Progenitor cell of endocrine pancreas (in vitro differentiated cells): ENCODE results near the gene HOXB4. TPM values are rescaled to one million over a fixed set of nuclear protein-coding genes. Genes with fewer than 3 reads are reported as not detected.

Experiments
- DNase-seq: peaks from one replicate; pipeline ENCODE4 v3.0.0; 2021; ENCODE audit warnings: low spot score; ENCODE audit not compliant: unreplicated experiment
- H3K27ac Mint-ChIP-seq: 2 replicates; pipeline ENCODE4 v1.8.0; 2021; ENCODE audit warnings: mild to moderate bottlenecking, moderate library complexity, mixed read lengths
- H3K27me3 Mint-ChIP-seq: 2 replicates; pipeline ENCODE4 v1.8.0; 2021; ENCODE audit warnings: mixed read lengths
- H3K36me3 Mint-ChIP-seq: 2 replicates; pipeline ENCODE4 v1.8.0; 2022; ENCODE audit warnings: mixed read lengths; ENCODE audit not compliant: insufficient read depth
- H3K4me1 Mint-ChIP-seq: 2 replicates; pipeline ENCODE4 v1.8.0; 2021; ENCODE audit warnings: low read depth, mixed read lengths
- H3K4me3 Mint-ChIP-seq: 2 replicates; pipeline ENCODE4 v1.8.0; 2021; ENCODE audit warnings: low read depth, mild to moderate bottlenecking, moderate library complexity, mixed read lengths
- H3K9me3 Mint-ChIP-seq: 2 replicates; pipeline ENCODE4 v1.8.0; 2021; ENCODE audit warnings: low read depth, mixed read lengths
- CTCF ChIP-seq: fragments of 200-600 bp; sonication (generic); IDR thresholded peaks from one replicate; pipeline ENCODE4 v1.5.0; 2021; ENCODE audit warnings: antibody characterized with exemption, mild to moderate bottlenecking; ENCODE audit not compliant: unreplicated experiment
- total RNA-seq: library from RNA; stranded (reverse); gene quantifications from 2 replicates; pipeline ENCODE4 v1.2.1, GENCODE V29; 2021

HOXB4 gene
- total RNA-seq, 1 donor from 2014 or later: 3.4 TPM

- Mint-ChIP-seq H3K9me3 (no peaks in the 10 kb centered on the region), H3K27ac (no peak overlapping the region), H3K36me3 (no peaks in the 10 kb centered on the region), H3K27me3 (peaks cover 93% of the 10 kb centered on the region), H3K4me3 (no peak overlapping the region), H3K4me1 (peaks cover 7% of the 10 kb centered on the region)
- no peak for TF ChIP-seq CTCF
- DNase-seq: no peak
Observed at GRCh38 chr17:48605991-48606891, 28.1 kb upstream of the HOXB4 start.

GRCh38 chr17:48605409-48605919 is 27.3 kb upstream of the HOXB4 start:
- no peak overlapping the region for H3K4me3 Mint-ChIP-seq
- H3K9me3 Mint-ChIP-seq: no peaks in the 10 kb centered on the region
- H3K27me3 Mint-ChIP-seq: peaks cover 94% of the 10 kb centered on the region
- no peak for TF ChIP-seq CTCF
- no peak for DNase-seq
- H3K27ac Mint-ChIP-seq: peak overlapping the region; percentile 14
- H3K36me3 Mint-ChIP-seq: no peaks in the 10 kb centered on the region
- H3K4me1 Mint-ChIP-seq: peaks cover 4% of the 10 kb centered on the region

GRCh38 chr17:48604770-48605329 is 26.7 kb upstream of the HOXB4 start, which contains the start of gene HOXB6:
TSS of gene HOXB6 (minus strand) at chr17:48604986. CDS start at chr17:48598150, 6,836 bp downstream.
- DNase-seq: no peak
- no peaks in the 10 kb centered on the region for H3K36me3 Mint-ChIP-seq
- H3K4me3 Mint-ChIP-seq: no peak within 1 kb of the TSS

GRCh38 chr17:48603959-48604769 is 26.0 kb upstream of the HOXB4 start:
- no peak overlapping the region for H3K4me3 Mint-ChIP-seq
- no peak for DNase-seq
- no peak for TF ChIP-seq CTCF
- no peaks in the 10 kb centered on the region for H3K36me3 Mint-ChIP-seq
- H3K4me1 Mint-ChIP-seq: peaks cover 4% of the 10 kb centered on the region
- H3K27ac Mint-ChIP-seq: no peak overlapping the region
- no peaks in the 10 kb centered on the region for H3K9me3 Mint-ChIP-seq
- H3K27me3 Mint-ChIP-seq: peaks cover 98% of the 10 kb centered on the region

More at GRCh38 chr17:48604770-48605329, 26.7 kb upstream of the HOXB4 start, which contains the start of gene HOXB6:
- Mint-ChIP-seq H3K4me1 (peaks cover 4% of the 10 kb centered on the region), H3K27ac (peak within 1 kb of the TSS; percentile 14), H3K9me3 (no peaks in the 10 kb centered on the region), H3K27me3 (peaks cover 98% of the 10 kb centered on the region)
- no peak for TF ChIP-seq CTCF
